Measurements from ENCODE around the gene STUM.

STUM gene

GRCh38 chr1:226656601-226657277, 108.2 kb downstream of the STUM start:
- DNase-seq, result no peak

GRCh38 chr1:226657895-226658545, 109.5 kb downstream of the STUM start:
- DNase-seq, result no peak

DNA sequence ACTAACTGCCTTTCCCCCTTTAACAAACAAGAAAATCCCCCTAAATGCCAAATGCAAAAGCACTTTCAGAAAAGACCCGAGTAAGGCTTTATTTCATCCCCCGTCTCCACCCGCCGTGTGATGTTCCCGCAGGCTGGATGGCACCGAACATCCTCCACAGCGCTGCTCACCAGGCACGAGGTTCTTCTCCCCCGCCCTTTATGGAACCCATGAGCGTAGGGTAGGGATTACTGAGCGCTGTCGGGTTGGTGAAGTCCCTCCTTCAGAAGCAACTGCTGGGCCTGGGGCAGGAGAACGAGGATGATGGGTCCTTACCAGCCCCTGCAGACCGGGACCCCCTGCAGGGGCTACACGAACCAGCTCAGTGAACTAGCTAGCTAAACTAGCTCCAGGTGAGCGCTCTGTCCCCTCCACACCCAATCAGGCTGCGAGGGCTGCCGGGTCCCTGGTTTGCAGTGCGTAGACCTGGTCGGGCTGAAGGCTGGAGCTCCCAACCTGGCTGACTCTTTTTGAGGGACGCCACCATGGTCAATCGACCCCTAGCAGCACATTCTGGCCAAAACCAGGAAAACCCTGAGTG, 110.1 kb downstream of the STUM start:
- no peak for DNase-seq

Data from stimulated activated naive CD4-positive, alpha-beta T cell treated with Interleukin-2 at 50 U/mL for 16 hours (primary cell).